Measurements from ENCODE around the gene ADGRF5. TPM values are rescaled to one million over a fixed set of nuclear protein-coding genes. Genes with fewer than 3 reads are reported as not detected.
A peak's percentile ranks its signal among the peaks of the same experiment; 100 is the strongest.

The ADGRF5 gene, protein sequence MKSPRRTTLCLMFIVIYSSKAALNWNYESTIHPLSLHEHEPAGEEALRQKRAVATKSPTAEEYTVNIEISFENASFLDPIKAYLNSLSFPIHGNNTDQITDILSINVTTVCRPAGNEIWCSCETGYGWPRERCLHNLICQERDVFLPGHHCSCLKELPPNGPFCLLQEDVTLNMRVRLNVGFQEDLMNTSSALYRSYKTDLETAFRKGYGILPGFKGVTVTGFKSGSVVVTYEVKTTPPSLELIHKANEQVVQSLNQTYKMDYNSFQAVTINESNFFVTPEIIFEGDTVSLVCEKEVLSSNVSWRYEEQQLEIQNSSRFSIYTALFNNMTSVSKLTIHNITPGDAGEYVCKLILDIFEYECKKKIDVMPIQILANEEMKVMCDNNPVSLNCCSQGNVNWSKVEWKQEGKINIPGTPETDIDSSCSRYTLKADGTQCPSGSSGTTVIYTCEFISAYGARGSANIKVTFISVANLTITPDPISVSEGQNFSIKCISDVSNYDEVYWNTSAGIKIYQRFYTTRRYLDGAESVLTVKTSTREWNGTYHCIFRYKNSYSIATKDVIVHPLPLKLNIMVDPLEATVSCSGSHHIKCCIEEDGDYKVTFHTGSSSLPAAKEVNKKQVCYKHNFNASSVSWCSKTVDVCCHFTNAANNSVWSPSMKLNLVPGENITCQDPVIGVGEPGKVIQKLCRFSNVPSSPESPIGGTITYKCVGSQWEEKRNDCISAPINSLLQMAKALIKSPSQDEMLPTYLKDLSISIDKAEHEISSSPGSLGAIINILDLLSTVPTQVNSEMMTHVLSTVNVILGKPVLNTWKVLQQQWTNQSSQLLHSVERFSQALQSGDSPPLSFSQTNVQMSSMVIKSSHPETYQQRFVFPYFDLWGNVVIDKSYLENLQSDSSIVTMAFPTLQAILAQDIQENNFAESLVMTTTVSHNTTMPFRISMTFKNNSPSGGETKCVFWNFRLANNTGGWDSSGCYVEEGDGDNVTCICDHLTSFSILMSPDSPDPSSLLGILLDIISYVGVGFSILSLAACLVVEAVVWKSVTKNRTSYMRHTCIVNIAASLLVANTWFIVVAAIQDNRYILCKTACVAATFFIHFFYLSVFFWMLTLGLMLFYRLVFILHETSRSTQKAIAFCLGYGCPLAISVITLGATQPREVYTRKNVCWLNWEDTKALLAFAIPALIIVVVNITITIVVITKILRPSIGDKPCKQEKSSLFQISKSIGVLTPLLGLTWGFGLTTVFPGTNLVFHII (N-terminal part only)
- not detected in 2 replicates for total RNA-seq (2014; rRNA removed)
- polyA plus RNA-seq (2012), result 0.04 TPM

DNA sequence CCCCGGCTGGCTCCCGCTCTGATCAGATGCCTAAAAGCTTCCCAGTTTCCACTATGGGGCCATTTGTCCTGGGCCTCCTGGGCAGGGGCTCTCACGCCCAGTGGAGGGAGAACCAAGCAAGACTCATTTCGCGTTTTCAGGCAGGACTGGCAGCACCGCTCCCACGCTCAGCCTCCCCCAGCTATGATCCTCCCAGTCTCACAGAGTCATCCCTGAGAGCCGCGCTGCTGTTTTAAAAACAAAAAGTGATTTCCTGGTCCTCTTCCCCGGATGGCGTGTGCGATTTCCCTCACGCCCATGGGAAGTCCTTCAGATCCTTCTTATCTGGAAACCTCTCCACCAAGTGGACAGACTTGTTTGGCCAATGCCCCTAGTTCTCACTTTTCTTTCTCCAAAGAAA is at the start of gene ADGRF5:
Gene ADGRF5, minus strand, starts transcription at position 208 of the 400 bp plus-strand sequence. CDS start 15,176 bp downstream, outside the sequence.
- no peak for DNase-seq (ENCODE audit: low read depth)

DNA sequence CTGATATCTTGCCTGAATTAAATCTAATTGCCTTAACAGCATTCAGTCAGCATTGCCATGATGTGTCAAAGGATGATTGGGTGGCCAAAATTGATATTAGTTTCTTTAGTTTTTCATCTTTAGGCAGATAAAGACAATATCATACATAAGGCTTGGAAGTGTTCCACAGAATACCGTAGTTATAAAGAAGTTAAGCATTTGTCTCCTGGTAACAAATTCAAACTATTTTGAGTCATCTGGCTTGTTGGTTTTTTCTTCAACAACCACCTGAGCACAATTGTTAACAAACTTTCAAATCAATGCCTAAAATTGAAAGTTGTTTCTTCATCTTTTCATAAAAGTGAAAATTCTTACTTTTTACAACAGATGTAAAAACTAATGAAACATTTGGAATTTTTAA is 47.5 kb upstream of the ADGRF5 start:
- no peak for DNase-seq (ENCODE audit: low read depth)

DNA sequence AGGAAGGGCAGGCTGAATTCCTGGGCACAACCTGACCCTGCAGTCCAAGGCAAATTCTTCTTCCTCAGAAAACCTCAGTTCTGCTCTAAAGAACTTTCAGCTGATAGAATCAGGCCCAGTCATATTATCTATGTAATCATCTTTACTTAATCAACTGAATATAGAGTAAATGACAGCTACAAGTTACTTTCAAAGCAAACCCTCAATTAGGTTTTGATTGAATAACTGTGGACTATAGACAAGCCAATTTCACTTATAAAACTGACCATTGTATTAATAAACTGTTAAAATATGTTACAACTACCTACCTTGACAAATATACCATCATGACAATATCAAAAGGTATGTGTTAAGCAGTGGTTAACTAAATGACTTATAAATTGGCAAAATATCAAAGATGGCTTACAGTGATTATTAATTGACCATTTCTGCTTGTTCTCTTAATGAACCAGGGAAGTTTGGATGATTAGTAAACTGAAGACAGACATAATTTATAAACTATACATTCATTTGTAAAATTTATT is 46.1 kb upstream of the ADGRF5 start:
- DNase-seq (ENCODE audit: low read depth), result no peak

DNA sequence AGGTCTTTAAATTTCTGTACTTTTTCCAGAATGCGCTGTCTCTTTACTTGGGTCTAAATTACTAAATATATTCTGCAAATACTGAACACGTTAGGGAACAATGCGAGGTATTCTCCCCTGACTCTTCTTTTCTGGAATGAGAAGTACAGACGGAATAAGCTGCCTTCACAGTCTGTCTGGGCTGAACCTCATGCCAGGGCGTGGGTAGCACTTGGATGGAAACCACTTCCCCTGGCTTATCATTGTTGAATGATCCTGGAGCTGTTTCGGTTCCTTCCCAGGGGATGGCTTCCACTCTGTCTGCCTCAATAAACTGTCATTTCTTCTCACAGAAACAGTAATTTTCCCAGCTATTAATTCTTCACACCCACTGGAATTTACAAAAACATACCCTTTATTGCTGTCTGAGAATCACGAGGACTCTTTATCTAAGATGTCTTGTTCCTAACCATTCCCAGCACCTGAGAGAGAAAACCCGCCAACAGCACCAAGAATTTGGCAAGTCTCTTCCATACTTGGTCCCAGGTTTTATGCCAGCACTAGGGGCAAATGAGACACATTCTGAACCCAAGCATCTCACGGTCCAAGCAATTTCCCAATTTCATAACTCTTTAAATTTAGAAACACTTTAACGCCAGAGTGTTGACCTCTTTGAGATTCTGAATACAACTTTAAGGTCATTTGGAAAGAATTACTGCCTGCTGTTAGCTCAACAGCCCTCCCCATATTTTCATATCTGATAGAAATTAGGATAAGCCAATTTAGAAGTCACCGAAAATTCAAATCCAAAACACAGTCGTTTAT is 43.2 kb upstream of the ADGRF5 start:
- DNase-seq (ENCODE audit: low read depth), result no peak

DNA sequence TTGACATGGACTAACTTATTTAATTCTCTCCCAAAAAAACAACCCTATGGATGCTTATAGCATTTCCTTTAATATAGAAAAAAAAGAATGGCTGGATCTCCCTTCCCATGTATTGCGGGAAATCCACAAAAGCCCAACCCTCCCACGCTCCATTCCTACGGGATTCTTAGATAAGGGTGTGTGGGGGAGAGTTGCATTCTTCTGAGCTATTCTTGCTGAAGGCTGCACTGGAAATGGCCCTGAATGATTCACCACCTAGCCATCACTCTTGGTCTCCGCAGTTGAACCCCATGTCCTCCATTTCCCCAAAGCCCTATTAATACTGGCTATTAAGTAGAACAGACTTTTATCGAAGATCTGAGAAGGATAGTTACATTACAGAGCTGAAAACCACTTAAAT is 41.9 kb upstream of the ADGRF5 start:
- DNase-seq (ENCODE audit: low read depth), result no peak

DNA sequence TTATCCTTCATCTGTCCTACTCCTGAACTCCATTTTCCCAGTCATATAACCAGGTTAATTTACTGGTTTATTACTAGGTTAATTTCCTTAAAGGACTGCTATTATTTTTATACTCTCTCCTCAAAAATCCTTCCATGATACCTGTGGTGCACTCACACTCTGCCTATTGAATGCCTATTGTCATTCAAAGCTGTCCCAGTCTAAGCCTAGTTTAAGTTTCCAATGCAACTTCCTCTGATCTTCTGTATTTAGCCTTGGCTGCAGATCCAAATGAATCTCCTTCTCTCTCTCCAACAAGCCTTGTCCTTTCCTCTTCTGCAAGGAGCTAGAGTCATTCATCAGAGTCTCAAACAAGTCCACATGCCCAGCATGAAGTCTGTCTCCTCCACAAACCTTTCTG is 41.3 kb upstream of the ADGRF5 start:
- no peak for DNase-seq (ENCODE audit: low read depth)

DNA sequence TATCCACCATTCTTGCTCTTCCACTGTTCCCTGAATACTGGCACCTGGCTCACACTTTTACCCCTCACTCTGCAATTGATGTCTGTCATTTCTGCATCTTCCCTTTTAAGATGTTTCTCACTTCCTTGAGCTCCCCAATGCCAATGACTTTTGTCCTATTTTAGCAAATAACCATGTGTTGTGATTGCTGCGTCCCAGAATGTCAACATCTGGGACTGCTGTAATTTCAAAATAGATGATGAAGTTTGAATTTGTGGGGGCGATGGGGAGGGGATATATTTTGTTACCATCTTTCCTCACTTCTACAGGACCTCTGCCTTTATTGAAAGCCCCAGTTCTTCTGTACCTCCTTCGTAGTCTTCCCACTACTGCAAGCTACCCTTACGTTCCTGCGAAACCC is 40.0 kb upstream of the ADGRF5 start:
- no peak for DNase-seq (ENCODE audit: low read depth)

DNA sequence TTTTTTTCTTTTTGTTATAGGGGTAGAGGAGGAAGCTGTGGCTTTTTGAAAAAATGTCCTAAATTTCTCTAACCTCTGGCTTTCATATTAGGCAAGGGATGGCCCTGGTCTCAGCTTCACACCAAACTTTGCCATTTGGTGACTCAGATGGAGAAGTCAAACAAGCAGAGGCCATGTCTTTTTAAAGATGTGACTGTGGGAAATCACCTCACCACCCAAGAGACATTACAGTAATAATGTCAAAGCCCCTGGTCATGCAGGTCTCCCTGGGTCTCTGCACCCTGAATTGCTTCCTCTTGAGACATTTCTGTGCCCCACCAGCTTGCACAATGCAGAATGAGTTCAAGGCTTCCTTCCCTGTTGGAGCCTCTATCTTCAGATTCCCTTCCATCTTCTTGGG is 39.5 kb upstream of the ADGRF5 start:
- DNase-seq (ENCODE audit: low read depth), result no peak

DNA sequence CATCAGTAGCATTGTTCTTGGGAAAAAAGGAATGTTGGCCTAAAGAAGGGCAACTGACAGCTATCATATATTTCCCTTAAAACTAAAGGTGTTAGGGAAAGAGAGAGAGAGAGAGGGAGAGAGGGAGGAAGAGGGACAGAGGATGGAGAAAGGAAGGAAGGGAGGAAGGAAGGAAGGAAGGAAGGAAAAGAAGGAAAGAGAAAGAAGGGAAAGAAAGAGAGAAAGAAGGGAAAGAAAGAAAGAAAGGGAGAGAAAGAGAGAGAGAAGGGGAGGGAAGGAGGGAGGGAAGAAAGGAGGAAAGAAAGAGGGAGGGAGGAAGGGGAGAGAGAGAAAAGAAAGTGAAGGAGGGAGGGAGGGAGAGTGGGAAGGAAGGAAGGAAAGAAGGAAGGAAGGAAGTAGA is 37.7 kb upstream of the ADGRF5 start:
- DNase-seq (ENCODE audit: low read depth), result no peak

DNA sequence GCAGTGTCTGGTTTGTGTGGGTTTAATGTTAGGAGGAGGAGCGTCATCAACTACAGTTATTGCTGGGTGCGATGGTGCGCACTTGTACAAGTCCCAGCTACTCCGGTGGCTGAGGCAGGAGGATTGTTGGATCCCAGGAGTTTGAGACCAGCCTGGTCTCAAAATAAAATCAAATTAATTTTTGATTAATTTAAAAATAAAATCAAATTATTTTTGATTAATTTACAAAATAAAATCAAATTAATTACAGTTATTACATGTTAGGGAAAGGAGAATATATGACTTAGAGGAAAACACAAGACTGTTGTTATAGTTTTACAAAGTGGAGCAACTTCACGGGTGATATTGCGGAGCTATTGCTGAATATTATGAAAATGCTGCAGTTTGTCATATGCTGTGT is 34.7 kb upstream of the ADGRF5 start:
- no peak for DNase-seq (ENCODE audit: low read depth)

DNA sequence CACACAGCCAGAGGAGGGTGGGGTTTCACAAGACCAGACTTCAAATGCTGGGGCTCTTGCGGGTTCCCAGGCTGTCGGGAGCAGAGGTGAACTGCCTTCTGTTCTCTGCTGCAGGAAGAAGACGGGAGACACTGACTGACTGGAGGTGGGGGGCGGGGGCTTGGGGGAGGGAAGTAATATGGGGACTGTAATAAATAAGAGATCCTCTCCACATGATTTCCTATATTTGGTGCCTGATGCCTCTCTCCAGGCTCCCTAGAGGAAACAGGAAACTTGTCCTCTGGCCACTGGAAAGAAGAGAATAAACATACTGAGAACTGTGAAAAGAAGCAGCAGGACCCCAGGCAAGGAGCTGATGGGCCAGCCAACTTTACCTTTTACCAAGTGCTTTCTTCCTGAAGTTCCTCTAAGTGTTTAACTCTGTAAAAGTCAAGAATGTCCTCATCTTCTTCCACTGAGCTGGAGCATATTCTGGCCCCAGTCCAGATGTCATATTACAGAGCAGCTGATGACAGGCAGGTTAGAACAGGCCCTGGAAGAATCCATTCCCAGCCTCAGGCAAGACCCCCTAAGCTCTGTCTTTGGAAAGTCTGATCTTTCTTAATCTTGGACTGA is 33.2 kb upstream of the ADGRF5 start:
- no peak for DNase-seq (ENCODE audit: low read depth)

DNA sequence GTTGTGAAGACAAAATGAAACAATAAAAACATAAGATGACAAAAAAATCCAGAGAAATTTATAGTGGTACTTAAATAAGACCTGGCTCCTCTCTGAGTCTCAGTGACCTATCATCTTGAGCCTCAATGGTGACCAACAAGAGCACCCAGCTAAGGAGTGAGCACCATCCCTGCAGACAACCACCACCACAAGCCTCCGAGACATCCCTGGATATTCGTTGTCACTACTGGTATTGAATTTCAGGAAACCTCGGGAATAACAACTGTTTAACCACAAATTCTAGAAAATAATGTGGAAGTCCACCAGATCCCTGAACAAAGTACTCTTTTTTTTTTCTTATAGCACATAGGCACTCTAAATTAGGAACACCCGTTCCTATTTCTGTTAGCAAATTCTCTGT is 32.2 kb upstream of the ADGRF5 start:
- DNase-seq (ENCODE audit: low read depth), result peak; percentile 34

DNA sequence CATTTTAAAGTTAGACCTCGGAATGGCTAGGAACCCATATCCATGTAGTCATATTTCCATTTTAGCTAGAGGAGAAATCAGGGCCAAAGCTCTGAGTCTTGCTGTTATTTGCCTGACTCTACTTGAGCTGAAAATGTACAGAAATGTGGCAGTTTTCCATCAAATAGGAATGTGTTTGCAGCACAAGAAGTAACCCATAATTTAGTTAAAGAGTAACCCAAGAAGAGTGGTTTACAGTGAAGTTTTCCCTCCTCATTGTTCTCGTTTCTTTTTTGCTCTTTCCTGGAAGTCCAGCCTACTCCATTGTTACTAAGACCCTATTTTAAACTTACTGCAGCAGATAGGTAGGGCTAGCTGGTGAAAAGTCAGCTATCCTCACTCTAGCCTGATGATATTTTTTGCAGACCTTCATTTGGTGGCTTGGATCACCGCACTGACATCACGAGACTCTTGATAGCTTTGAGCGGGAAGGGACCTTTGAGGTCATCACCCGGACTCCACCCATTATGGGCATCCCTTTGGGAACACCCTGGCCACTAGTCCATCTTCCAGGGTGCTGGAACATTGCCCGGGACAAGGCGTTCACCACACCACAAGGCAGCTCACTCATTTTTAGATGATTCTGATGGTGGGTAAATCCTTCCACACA is 28.0 kb upstream of the ADGRF5 start:
- DNase-seq (ENCODE audit: low read depth), result peak; percentile 27

DNA sequence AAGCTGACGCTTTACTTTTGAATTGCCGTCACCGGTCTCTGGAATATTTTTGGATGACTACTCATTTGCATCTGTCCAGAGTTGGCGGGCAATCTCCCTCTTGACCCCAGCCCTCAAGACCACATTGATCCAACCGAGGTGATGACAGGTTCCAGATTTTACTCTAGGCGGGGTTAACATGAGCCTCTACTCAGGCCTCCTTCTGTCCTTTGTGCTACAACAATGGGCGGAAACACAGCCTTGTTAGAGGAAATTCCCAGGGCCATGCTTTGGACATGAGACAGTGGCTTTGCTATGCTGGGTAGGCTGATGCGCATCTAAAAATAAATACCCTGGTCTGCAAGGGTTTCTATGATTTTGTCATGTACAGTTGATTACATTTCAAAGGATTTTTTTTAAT is 27.0 kb upstream of the ADGRF5 start:
- no peak for DNase-seq (ENCODE audit: low read depth)

DNA sequence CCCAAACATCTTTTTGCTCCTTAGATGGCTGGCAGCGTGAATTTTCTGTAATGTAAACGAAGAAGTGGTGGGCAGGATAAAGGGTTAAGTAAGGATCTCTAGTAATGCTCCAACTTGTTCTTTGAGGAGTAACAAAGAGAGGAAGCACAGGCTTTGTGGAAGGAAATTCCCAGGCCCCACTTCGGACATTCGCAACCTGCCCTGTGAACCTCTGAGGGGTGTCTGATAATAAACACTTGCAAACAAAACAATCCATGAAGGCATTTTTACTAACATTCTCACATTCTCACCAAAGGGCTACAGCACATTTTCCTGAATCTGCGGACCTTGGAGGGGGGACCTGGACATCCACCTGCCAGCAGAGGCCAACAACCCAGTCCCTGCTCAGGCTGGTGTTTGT is 25.8 kb upstream of the ADGRF5 start:
- DNase-seq (ENCODE audit: low read depth), result no peak

DNA sequence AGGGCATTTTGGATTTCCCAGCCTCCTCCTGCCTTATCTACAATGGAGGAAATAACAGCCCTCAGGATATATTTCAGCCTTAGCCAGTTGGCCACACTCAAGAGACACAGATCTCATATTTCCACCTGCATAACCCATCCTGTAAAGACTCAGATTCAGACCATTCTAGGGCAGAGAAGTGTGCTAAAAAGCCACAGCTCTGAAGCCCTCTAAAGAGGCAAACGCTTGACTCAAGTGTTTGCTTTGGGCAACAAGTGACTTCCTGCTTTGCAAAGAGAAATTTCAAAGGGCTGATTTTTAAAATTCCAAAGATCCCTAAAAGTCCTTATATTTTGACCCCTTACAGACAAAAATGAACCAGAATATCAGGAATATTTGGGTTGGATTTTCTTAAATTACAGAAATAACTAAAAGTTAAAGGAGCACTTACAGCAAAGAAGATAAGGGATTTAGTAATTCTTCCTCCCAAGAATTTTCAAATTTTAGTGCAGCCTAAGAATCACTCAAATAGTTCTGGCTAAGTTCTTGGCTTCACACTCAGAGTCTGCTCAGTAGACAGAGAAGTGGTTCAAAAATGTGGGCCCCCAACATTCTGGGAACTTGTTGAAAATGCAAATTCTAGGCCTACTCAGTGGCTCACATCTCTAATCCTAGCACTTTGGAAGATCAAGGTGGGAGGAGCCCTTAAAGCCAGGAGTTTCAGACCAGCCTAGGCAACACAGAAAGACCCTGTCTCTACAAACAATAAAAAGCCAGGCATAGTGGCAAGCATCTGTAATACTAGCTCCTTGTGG is 18.9 kb upstream of the ADGRF5 start:
- DNase-seq (ENCODE audit: low read depth), result no peak

DNA sequence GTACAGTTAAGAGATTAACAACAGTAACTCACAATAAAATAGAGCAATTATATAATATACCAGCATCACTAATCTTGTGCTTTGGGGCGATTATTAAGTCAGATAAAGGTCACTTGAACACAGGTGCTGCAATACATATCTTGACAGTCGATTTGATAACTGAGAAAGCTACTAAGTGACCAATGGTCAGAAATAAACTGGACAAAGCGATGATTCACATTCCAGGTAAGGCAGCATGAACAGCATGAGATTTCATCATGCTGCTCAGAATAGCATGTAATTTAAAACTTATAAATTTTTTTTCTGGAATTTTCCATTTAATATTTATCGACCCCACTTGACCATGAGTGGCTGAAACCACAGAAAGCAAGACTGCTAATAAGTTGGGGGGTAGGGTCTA is 15.9 kb upstream of the ADGRF5 start:
- no peak for DNase-seq (ENCODE audit: low read depth)

DNA sequence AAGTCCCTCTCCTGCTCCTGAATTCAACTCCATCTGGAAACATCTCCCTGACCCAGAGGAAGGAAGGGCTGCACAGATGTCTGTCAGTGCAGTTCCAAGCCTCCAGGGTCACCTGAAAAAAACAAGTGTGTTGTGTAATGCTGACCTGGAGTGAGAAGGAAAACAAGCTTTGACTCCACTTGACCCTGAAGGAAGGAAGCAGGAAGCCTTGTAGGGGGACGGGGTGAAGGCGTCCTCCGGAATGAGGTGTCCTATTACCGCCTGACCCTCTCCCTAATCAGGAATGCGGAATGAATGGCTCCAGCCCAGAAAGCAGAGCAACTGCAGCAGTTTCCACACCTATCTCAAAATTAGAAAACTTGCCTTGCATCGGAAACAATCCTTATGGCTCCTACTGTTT is 13.9 kb upstream of the ADGRF5 start:
- DNase-seq (ENCODE audit: low read depth), result no peak

DNA sequence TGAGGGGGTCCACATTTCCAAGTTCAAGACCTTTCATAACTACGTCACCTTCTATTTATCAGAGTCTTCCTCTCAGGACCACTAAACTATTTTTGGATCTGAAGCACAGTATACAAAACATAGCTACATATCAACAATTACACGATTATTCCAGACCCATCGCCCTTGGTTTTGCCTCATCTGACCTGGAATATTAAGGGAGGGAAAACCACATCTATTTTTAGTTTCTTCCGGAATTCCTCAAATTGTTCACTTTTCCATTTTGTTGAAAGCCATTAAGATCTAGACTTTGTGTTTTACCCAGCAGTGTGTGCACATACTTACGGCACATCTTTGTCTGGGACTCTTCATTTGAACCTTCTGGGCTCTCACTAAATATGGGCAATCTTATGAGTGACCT is 12.0 kb upstream of the ADGRF5 start:
- peak; percentile 10 for DNase-seq (ENCODE audit: low read depth)
